GM18858 (cell line): ENCODE measurements around the gene QPRT.
A peak's percentile ranks its signal among the peaks of the same experiment; 100 is the strongest.
"Not testable (repeated sequence)": the region's sequence is repeated elsewhere in the genome, so short reads cannot be mapped to it uniquely, and the experiment has no call there.

ENCODE experiments used
- ATAC-seq: cut with Tn5 transposase; IDR thresholded peaks from one replicate; pipeline ENCODE4 v1.9.1; 2021; ENCODE audit not compliant: unreplicated experiment

The QPRT gene

GRCh38 chr16:29744541-29745101 lies 65.6 kb downstream of the QPRT start:
- no peak for ATAC-seq

- no peak for ATAC-seq
These were observed 66.3 kb downstream of the QPRT start for GRCh38 chr16:29745121-29745852.

- ATAC-seq = peak; percentile 50
These were observed 66.9 kb downstream of the QPRT start, which contains the start of gene C16orf54 for GRCh38 chr16:29745853-29746345. C16orf54 (minus strand) TSS chr16:29745990; CDS start chr16:29744951, 1,039 bp downstream.

GRCh38 chr16:29746518-29746917 lies 67.5 kb downstream of the QPRT start:
- not testable (repeated sequence) for ATAC-seq
